ENCODE data around the gene CYP3A4.
"Not testable (repeated sequence)": the region's sequence is repeated elsewhere in the genome, so short reads cannot be mapped to it uniquely, and the experiment has no call there.

Gene CYP3A4

GRCh38 chr7:99733448-99733847 is 50.5 kb downstream of the CYP3A4 start:
- no peak overlapping the region for H3K27ac ChIP-seq
- TF ChIP-seq ZFX (IDR thresholded peaks at IDR 0.05) (no peak), CTCF (conservative IDR thresholded peaks at IDR 0.05) (peak; percentile 35)

GRCh38 chr7:99733003-99733402 is 51.0 kb downstream of the CYP3A4 start:
- no peak for TF ChIP-seq CTCF (conservative IDR thresholded peaks at IDR 0.05)
- TF ChIP-seq ZFX (IDR thresholded peaks at IDR 0.05) = no peak
- H3K27ac ChIP-seq = no peak overlapping the region

GRCh38 chr7:99731638-99732374 is 52.2 kb downstream of the CYP3A4 start:
- TF ChIP-seq ZFX (IDR thresholded peaks at IDR 0.05) (no peak), CTCF (conservative IDR thresholded peaks at IDR 0.05) (no peak)
- no peak overlapping the region for H3K27ac ChIP-seq

- TF ChIP-seq CTCF (conservative IDR thresholded peaks at IDR 0.05) (no peak), ZFX (IDR thresholded peaks at IDR 0.05) (no peak)
- H3K27ac ChIP-seq = no peak overlapping the region
These were observed 53.0 kb downstream of the CYP3A4 start for GRCh38 chr7:99730992-99731391.

GRCh38 chr7:99730238-99730810 is 53.7 kb downstream of the CYP3A4 start:
- H3K27ac ChIP-seq = no peak overlapping the region
- no peak for TF ChIP-seq ZFX (IDR thresholded peaks at IDR 0.05)
- no peak for TF ChIP-seq CTCF (conservative IDR thresholded peaks at IDR 0.05)

GRCh38 chr7:99729486-99730237 is 54.3 kb downstream of the CYP3A4 start:
- no peak overlapping the region for H3K27ac ChIP-seq
- no peak for TF ChIP-seq ZFX (IDR thresholded peaks at IDR 0.05)
- no peak for TF ChIP-seq CTCF (conservative IDR thresholded peaks at IDR 0.05)

- no peak for TF ChIP-seq CTCF (conservative IDR thresholded peaks at IDR 0.05)
- TF ChIP-seq ZFX (IDR thresholded peaks at IDR 0.05) = no peak
- no peak overlapping the region for H3K27ac ChIP-seq
These were observed 55.4 kb downstream of the CYP3A4 start for GRCh38 chr7:99728615-99729014.

- not testable (repeated sequence) for H3K27ac ChIP-seq
These were observed 60.8 kb downstream of the CYP3A4 start for GRCh38 chr7:99723201-99723600.
